CD4-positive, alpha-beta T cell (primary cell): ENCODE data around the gene TSHZ2. TPM values are rescaled to one million over a fixed set of nuclear protein-coding genes. Genes with fewer than 3 reads are reported as not detected.
"Not testable (repeated sequence)": the region's sequence is repeated elsewhere in the genome, so short reads cannot be mapped to it uniquely, and the experiment has no call there.

ENCODE experiments used
- ATAC-seq: fragments of 200-7000 bp; cut with Tn5 transposase; one replicate; pipeline ENCODE4 v1.10.0; 2022; ENCODE audit warnings: mild to moderate bottlenecking; ENCODE audit not compliant: poor library complexity
- CTCF ChIA-PET: fragments of 350-600 bp; sonication (Branson Sonifier 250); formaldehyde crosslinking; loops from one replicate; lab custom pipeline; 2021; ENCODE audit warnings: antibody characterized with exemption, inconsistent platforms; lab: Charles Lee
- POLR2A ChIA-PET: fragments of 350-600 bp; sonication (Branson Sonifier 250); formaldehyde crosslinking; loops from one replicate; lab custom pipeline; 2021; ENCODE audit warnings: antibody characterized with exemption, inconsistent platforms; lab: Charles Lee
- DNase-seq, 14 experiments: peaks; one replicate each; pipeline ENCODE4 v3.0.0-alpha.2; 2013 to 2020; ENCODE audit warnings: mixed read lengths in 2 of 14
- H3K27ac ChIP-seq, 2 donors: one replicate each; pipeline versions ENCODE4 v1.5.1 to v1.7.0; 2013; ENCODE audit warnings: low read length in 2 of 2, low read depth in 1 of 2, mild to moderate bottlenecking in 1 of 2
- H3K27me3 ChIP-seq, 2 experiments: 1 replicate in 1 of 2; 2 replicates in 1 of 2; pipeline versions ENCODE4 v1.6.1 to v1.7.0; 2013; ENCODE audit warnings: low read length in 2 of 2, control low read depth in 1 of 2, mild to moderate bottlenecking in 1 of 2, moderate library complexity in 1 of 2; ENCODE audit not compliant: insufficient read depth in 2 of 2, control insufficient read depth in 1 of 2
- H3K36me3 ChIP-seq: one replicate; pipeline ENCODE4 v1.6.1; 2013; ENCODE audit warnings: low read length, control low read depth; ENCODE audit not compliant: insufficient read depth
- H3K4me1 ChIP-seq: one replicate; pipeline ENCODE4 v1.6.1; 2013; ENCODE audit warnings: low read length, control low read depth; ENCODE audit not compliant: insufficient read depth
- H3K4me3 ChIP-seq: one replicate; pipeline ENCODE4 v1.5.1; 2013; ENCODE audit warnings: mild to moderate bottlenecking, low read length, moderate library complexity
- H3K9me3 ChIP-seq, 2 experiments: 1 replicate in 1 of 2; 2 replicates in 1 of 2; pipeline versions ENCODE4 v1.6.1 to v1.7.0; 2013; ENCODE audit warnings: low read length in 2 of 2, mild to moderate bottlenecking in 2 of 2, control low read depth in 1 of 2, moderate library complexity in 1 of 2; ENCODE audit not compliant: control insufficient read depth in 1 of 2, insufficient read depth in 1 of 2
- H3K27ac Mint-ChIP-seq: one replicate; pipeline ENCODE4 v1.8.0; 2020; ENCODE audit warnings: mixed read lengths
- H3K27me3 Mint-ChIP-seq: one replicate; pipeline ENCODE4 v1.8.0; 2021; ENCODE audit warnings: mixed read lengths
- H3K36me3 Mint-ChIP-seq: one replicate; pipeline ENCODE4 v1.8.0; 2021; ENCODE audit warnings: low read depth, mixed read lengths
- H3K4me1 Mint-ChIP-seq: one replicate; pipeline ENCODE4 v1.8.0; 2021; ENCODE audit warnings: low read depth, mixed read lengths
- H3K4me3 Mint-ChIP-seq: one replicate; pipeline ENCODE4 v1.8.0; 2020; ENCODE audit warnings: mild to moderate bottlenecking, mixed read lengths
- H3K9me3 Mint-ChIP-seq: one replicate; pipeline ENCODE4 v1.8.0; 2020; ENCODE audit warnings: mixed read lengths
- intact Hi-C, 2 experiments: fragments of 100-400 bp; cut with DNase I in 1 of 2; cut with micrococcal nuclease in 1 of 2; formaldehyde crosslinking; loops; one replicate each; pipeline versions ENCODE4 v1.15.1 to v1.9.0; 2023 to 2025; cut with DNase I, micrococcal nuclease
- total RNA-seq, 174 experiments: library from RNA in 2 of 174; stranded (reverse) in 2 of 174; gene quantifications; one replicate each; pipeline ENCODE4 v1.2.3 and lab custom pipeline; 2021 to 2026
- TF ChIP-seq, protein P1 (sequence below): fragments of 200-600 bp; IDR thresholded peaks from one replicate; pipeline ENCODE4 v1.8.0; 2022; ENCODE audit warnings: antibody characterized with exemption, mild to moderate bottlenecking

The TSHZ2 gene
- total RNA-seq, 2 experiments from 2014 or later, result 26.1 to 27.4 TPM

DNA sequence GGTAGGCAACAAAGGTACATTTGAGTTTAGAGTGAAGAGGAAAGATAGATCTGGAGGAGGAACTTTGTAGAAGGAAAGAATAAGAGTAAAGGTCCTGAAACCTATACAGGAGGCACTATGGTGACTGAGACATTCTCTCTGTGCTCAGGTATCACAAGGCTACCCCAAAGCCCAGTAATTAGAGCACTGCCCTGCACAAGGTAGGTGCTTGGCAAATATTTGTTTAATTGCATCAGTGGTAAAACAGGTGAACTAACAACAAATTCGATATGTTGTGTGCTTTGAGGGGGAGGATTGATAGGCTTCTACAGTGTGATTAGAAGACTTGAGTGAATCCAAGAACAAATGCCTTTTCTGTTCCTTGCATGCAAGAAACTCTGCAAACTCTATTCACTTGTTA lies 6.8 kb upstream of the TSHZ2 start:
- Mint-ChIP-seq H3K27me3 (peaks cover 8% of the 10 kb centered on the region), H3K27ac (no peak overlapping the region), H3K4me3 (no peak overlapping the region), H3K4me1 (peaks cover 8% of the 10 kb centered on the region), H3K9me3 (no peaks in the 10 kb centered on the region), H3K36me3 (no peaks in the 10 kb centered on the region)
- TF ChIP-seq, protein P1, sequence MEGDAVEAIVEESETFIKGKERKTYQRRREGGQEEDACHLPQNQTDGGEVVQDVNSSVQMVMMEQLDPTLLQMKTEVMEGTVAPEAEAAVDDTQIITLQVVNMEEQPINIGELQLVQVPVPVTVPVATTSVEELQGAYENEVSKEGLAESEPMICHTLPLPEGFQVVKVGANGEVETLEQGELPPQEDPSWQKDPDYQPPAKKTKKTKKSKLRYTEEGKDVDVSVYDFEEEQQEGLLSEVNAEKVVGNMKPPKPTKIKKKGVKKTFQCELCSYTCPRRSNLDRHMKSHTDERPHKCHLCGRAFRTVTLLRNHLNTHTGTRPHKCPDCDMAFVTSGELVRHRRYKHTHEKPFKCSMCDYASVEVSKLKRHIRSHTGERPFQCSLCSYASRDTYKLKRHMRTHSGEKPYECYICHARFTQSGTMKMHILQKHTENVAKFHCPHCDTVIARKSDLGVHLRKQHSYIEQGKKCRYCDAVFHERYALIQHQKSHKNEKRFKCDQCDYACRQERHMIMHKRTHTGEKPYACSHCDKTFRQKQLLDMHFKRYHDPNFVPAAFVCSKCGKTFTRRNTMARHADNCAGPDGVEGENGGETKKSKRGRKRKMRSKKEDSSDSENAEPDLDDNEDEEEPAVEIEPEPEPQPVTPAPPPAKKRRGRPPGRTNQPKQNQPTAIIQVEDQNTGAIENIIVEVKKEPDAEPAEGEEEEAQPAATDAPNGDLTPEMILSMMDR, result no peak
- peaks cover 0 to 3% of the 10 kb centered on the region in 2 experiments for H3K27me3 ChIP-seq
- H3K4me3 ChIP-seq, result no peak overlapping the region
- H3K36me3 ChIP-seq, result no peaks in the 10 kb centered on the region
- no peak overlapping the region for H3K27ac ChIP-seq
- ATAC-seq (no peak), DNase-seq (no peak)
- ChIA-PET POLR2A (no interaction called here), CTCF (no interaction called here)
- no peaks in the 10 kb centered on the region for H3K9me3 ChIP-seq
- no peaks in the 10 kb centered on the region for H3K4me1 ChIP-seq
- intact Hi-C loops, result loop anchor here in 1 of 2 experiments (10.0 kb wide), 2 partner anchors 579 to 661 kb away; no protein-coding TSS in a partner anchor

DNA sequence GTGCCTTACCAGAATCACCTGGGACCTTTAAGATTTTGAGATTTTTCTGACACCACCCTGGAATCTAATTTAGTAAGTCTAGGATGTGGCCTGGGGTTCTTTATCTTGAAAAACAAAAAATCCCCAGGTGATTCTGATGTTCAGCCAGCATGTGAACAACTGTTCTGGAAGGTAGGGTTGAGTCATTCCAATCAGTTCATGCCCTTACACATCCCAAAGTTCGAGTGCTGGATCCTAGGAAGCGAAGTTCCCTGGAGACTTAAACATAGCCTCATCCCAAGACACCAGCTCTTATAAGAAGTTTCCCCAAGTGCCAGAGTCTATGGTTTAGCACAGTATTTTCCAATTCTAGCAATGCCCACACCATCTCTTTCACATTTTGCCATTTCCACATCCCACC lies 6.3 kb upstream of the TSHZ2 start:
- POLR2A ChIA-PET, result no interaction called here
- intact Hi-C loops, result loop anchor here in 1 of 2 experiments (10.0 kb wide), 2 partner anchors 579 to 661 kb away; no protein-coding TSS in a partner anchor
- ATAC-seq, result no peak

DNA sequence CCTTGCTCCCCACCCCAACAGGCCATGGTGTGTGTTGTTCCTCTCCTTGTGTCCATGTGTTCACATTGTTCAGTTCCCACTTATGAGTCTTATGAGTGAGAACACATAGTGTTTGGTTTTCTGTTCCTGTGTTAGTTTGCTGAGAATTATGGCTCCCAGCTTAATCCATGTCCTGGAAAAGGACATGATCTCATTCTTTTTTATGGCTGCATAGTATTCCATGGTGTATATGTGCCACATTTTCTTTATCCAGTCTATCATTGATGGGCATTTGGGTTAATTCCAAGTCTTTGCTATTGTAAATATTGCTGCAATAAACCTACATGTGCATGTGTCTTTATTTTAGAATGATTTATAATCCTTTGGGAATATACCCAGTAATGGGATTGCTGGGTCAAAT lies 5.6 kb upstream of the TSHZ2 start:
- ATAC-seq, H3K9me3 ChIP-seq, POLR2A ChIA-PET, H3K36me3 ChIP-seq, H3K27ac ChIP-seq, H3K4me3 ChIP-seq, H3K4me1 ChIP-seq, H3K27me3 ChIP-seq, CTCF ChIA-PET, H3K4me3 Mint-ChIP-seq, H3K36me3 Mint-ChIP-seq, H3K27ac Mint-ChIP-seq, DNase-seq, H3K9me3 Mint-ChIP-seq: not testable (repeated sequence)
- H3K27me3 Mint-ChIP-seq, result peaks cover 14% of the 10 kb centered on the region
- intact Hi-C loops, result loop anchor here in 1 of 2 experiments (10.0 kb wide), 2 partner anchors 578 to 662 kb away; no protein-coding TSS in a partner anchor
- H3K4me1 Mint-ChIP-seq, result peaks cover 15% of the 10 kb centered on the region

More for the DNA sequence above, 6.3 kb upstream of the TSHZ2 start:
- Mint-ChIP-seq H3K9me3 (no peaks in the 10 kb centered on the region), H3K27ac (no peak overlapping the region), H3K4me1 (peaks cover 8% of the 10 kb centered on the region), H3K4me3 (no peak overlapping the region), H3K27me3 (peaks cover 8% of the 10 kb centered on the region), H3K36me3 (no peaks in the 10 kb centered on the region)
- Histone ChIP-seq H3K4me1 (no peaks in the 10 kb centered on the region), H3K4me3 (no peak overlapping the region), H3K27ac (no peak overlapping the region), H3K36me3 (no peaks in the 10 kb centered on the region), H3K9me3 (no peaks in the 10 kb centered on the region), H3K27me3 (peaks cover 0 to 3% of the 10 kb centered on the region in 2 experiments)
- no peak for DNase-seq
- CTCF ChIA-PET, result no interaction called here
- TF ChIP-seq, protein P1, result no peak
